Measurements from ENCODE around the gene TXNIP. TPM values are rescaled to one million over a fixed set of nuclear protein-coding genes. Genes with fewer than 3 reads are reported as not detected.

The TXNIP gene
- total and polyA plus RNA-seq, 2 experiments from 2014 or later, result 22.8 to 29.1 TPM

- TF ChIP-seq, protein P1, sequence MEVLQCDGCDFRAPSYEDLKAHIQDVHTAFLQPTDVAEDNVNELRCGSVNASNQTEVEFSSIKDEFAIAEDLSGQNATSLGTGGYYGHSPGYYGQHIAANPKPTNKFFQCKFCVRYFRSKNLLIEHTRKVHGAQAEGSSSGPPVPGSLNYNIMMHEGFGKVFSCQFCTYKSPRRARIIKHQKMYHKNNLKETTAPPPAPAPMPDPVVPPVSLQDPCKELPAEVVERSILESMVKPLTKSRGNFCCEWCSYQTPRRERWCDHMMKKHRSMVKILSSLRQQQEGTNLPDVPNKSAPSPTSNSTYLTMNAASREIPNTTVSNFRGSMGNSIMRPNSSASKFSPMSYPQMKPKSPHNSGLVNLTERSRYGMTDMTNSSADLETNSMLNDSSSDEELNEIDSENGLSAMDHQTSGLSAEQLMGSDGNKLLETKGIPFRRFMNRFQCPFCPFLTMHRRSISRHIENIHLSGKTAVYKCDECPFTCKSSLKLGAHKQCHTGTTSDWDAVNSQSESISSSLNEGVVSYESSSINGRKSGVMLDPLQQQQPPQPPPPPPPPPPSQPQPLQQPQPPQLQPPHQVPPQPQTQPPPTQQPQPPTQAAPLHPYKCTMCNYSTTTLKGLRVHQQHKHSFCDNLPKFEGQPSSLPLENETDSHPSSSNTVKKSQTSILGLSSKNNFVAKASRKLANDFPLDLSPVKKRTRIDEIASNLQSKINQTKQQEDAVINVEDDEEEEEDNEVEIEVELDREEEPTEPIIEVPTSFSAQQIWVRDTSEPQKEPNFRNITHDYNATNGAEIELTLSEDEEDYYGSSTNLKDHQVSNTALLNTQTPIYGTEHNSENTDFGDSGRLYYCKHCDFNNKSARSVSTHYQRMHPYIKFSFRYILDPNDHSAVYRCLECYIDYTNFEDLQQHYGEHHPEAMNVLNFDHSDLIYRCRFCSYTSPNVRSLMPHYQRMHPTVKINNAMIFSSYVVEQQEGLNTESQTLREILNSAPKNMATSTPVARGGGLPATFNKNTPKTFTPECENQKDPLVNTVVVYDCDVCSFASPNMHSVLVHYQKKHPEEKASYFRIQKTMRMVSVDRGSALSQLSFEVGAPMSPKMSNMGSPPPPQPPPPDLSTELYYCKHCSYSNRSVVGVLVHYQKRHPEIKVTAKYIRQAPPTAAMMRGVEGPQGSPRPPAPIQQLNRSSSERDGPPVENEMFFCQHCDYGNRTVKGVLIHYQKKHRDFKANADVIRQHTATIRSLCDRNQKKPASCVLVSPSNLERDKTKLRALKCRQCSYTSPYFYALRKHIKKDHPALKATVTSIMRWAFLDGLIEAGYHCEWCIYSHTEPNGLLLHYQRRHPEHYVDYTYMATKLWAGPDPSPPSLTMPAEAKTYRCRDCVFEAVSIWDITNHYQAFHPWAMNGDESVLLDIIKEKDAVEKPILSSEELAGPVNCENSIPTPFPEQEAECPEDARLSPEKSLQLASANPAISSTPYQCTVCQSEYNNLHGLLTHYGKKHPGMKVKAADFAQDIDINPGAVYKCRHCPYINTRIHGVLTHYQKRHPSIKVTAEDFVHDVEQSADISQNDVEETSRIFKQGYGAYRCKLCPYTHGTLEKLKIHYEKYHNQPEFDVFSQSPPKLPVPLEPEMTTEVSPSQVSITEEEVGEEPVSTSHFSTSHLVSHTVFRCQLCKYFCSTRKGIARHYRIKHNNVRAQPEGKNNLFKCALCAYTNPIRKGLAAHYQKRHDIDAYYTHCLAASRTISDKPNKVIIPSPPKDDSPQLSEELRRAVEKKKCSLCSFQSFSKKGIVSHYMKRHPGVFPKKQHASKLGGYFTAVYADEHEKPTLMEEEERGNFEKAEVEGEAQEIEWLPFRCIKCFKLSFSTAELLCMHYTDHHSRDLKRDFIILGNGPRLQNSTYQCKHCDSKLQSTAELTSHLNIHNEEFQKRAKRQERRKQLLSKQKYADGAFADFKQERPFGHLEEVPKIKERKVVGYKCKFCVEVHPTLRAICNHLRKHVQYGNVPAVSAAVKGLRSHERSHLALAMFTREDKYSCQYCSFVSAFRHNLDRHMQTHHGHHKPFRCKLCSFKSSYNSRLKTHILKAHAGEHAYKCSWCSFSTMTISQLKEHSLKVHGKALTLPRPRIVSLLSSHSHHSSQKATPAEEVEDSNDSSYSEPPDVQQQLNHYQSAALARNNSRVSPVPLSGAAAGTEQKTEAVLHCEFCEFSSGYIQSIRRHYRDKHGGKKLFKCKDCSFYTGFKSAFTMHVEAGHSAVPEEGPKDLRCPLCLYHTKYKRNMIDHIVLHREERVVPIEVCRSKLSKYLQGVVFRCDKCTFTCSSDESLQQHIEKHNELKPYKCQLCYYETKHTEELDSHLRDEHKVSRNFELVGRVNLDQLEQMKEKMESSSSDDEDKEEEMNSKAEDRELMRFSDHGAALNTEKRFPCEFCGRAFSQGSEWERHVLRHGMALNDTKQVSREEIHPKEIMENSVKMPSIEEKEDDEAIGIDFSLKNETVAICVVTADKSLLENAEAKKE (CRISPR knock-in tag; IDR thresholded peaks at IDR 0.05), result no peak
- TF ChIP-seq, protein P2, sequence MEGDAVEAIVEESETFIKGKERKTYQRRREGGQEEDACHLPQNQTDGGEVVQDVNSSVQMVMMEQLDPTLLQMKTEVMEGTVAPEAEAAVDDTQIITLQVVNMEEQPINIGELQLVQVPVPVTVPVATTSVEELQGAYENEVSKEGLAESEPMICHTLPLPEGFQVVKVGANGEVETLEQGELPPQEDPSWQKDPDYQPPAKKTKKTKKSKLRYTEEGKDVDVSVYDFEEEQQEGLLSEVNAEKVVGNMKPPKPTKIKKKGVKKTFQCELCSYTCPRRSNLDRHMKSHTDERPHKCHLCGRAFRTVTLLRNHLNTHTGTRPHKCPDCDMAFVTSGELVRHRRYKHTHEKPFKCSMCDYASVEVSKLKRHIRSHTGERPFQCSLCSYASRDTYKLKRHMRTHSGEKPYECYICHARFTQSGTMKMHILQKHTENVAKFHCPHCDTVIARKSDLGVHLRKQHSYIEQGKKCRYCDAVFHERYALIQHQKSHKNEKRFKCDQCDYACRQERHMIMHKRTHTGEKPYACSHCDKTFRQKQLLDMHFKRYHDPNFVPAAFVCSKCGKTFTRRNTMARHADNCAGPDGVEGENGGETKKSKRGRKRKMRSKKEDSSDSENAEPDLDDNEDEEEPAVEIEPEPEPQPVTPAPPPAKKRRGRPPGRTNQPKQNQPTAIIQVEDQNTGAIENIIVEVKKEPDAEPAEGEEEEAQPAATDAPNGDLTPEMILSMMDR (conservative IDR thresholded peaks at IDR 0.05; ENCODE audit: low read depth in 2 of 2), result no peak
- TF ChIP-seq JUNB (IDR thresholded peaks at IDR 0.05; ENCODE audit: unreplicated experiment), result no peak
Measured at GRCh38 chr1:145999321-146000024, 3.1 kb upstream of the TXNIP start (continued).

DNA sequence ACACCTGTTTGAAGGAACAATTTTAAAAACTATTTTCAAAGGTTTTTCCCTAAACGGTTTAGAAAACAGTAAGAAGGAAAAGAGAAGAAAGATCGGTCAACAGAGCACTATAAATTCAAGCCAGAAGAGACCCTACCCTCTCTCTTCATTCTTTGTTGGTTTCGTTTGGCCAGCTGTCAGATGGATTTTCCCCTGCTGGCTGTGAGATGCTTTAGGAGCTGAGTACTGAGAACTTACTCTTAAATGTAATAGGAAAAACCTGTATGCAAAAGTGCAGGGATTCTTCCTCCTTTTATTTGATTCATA is 1.3 kb upstream of the TXNIP start:
- Mint-ChIP-seq H3K4me3 (peak overlapping the region; percentile 99), H3K27ac (no peak overlapping the region), H3K36me3 (ENCODE audit: low read depth) (peaks cover 38% of the 10 kb centered on the region), H3K4me1 (peaks cover 45% of the 10 kb centered on the region), H3K27me3 (ENCODE audit: insufficient read depth, low read depth, poor library complexity) (peaks cover 9% of the 10 kb centered on the region), H3K9me3 (no peaks in the 10 kb centered on the region)
- no peak for DNase-seq (ENCODE audit: low spot score)
- peaks cover 5% of the 10 kb centered on the region for H3F3A ChIP-seq (replicated peaks; ENCODE audit: low read depth)
- peak overlapping the region; percentile 93 for H3K4me2 ChIP-seq
- H3K4me1 ChIP-seq (ENCODE audit: insufficient read depth), result peaks cover 39% of the 10 kb centered on the region
- no peaks in the 10 kb centered on the region; the same call in 1 of the 2 replicates for H3K36me3 ChIP-seq (ENCODE audit: insufficient read depth)
- no peak for ATAC-seq
- H3K27me3 ChIP-seq (ENCODE audit: insufficient read depth), result no peaks in the 10 kb centered on the region
- no peaks in the 10 kb centered on the region for H3K9me2 ChIP-seq (ENCODE audit: insufficient read depth)
- no peak overlapping the region for H2AFZ ChIP-seq
- no peak overlapping the region for H3K27ac ChIP-seq (ENCODE audit: low read depth)
- H3K79me2 ChIP-seq (replicated peaks; ENCODE audit: insufficient read depth), result peaks cover 18% of the 10 kb centered on the region
- peak overlapping the region; percentile 75 for H3K4me3 ChIP-seq
- no peaks in the 10 kb centered on the region for H4K20me1 ChIP-seq (replicated peaks; ENCODE audit: insufficient read depth)
- TF ChIP-seq, protein P1 (CRISPR knock-in tag; IDR thresholded peaks at IDR 0.05), result no peak
- TF ChIP-seq ZNF114 (CRISPR knock-in tag; IDR thresholded peaks at IDR 0.05), result no peak
